Small intestine (tissue), 7 donors: Measurements from ENCODE around the gene CDCA7L. TPM values are rescaled to one million over a fixed set of nuclear protein-coding genes. Genes with fewer than 3 reads are reported as not detected.

Experiments
- DNase-seq, 2 donors: peaks; one replicate each; pipeline versions ENCODE4 v3.0.0 to v3.0.0-alpha.2; 2013
- FAIRE-seq: peaks from 2 replicates; lab custom pipeline; 2012; peaks lifted over from hg19 to GRCh38; lab: Jason Lieb, UNC
- H3K27ac ChIP-seq, 3 donors: one replicate each; pipeline ENCODE4 v1.5.1; 2013; ENCODE audit warnings: low read length in 2 of 3, mild to moderate bottlenecking in 2 of 3, control low read depth in 1 of 3, inconsistent platforms in 1 of 3, low read depth in 1 of 3, moderate library complexity in 1 of 3
- H3K27me3 ChIP-seq, 3 donors: one replicate each; pipeline ENCODE4 v1.6.1; 2013; ENCODE audit warnings: low read length in 3 of 3, inconsistent platforms in 1 of 3; ENCODE audit not compliant: control insufficient read depth in 3 of 3, insufficient read depth in 3 of 3
- H3K36me3 ChIP-seq, 3 donors: one replicate each; pipeline ENCODE4 v1.6.1; 2013; ENCODE audit warnings: low read length in 3 of 3, inconsistent platforms in 1 of 3, low read depth in 1 of 3, mild to moderate bottlenecking in 1 of 3, moderate library complexity in 1 of 3; ENCODE audit not compliant: control insufficient read depth in 3 of 3, insufficient read depth in 2 of 3
- H3K4me1 ChIP-seq, 3 donors: one replicate each; pipeline ENCODE4 v1.6.1; 2013; ENCODE audit warnings: low read length in 2 of 3, inconsistent platforms in 1 of 3, low read depth in 1 of 3, mild to moderate bottlenecking in 1 of 3, moderate library complexity in 1 of 3; ENCODE audit not compliant: control insufficient read depth in 3 of 3, insufficient read depth in 2 of 3
- H3K4me3 ChIP-seq, 3 donors: one replicate each; pipeline ENCODE4 v1.5.1; 2013; ENCODE audit warnings: low read length in 3 of 3, control low read depth in 1 of 3, inconsistent platforms in 1 of 3, low read depth in 1 of 3, mild to moderate bottlenecking in 1 of 3, moderate library complexity in 1 of 3
- H3K9me3 ChIP-seq, 2 donors: one replicate each; pipeline ENCODE4 v1.6.1; 2013; ENCODE audit warnings: low read depth in 1 of 2, low read length in 1 of 2; ENCODE audit not compliant: control insufficient read depth in 2 of 2, insufficient read depth in 1 of 2
- WGBS, 3 donors: extraction: QIAGEN DNeasy Blood & Tissue Kit; methylation state at CpG; one replicate each; pipeline ENCODE4 v1.1.7; 2013; 5-methylcytosine and 5-hydroxymethylcytosine counted together
- polyA plus RNA-seq, 4 donors: library from polyadenylated mRNA; stranded (reverse) in 3 of 4; unstranded in 1 of 4; fragments of 200-250 nt in 3 of 4; fragments of 120-200 nt in 1 of 4; gene quantifications; one replicate each; pipeline versions ENCODE4 v1.2.1 to v1.2.3, GENCODE V29; 2013
- donor health status: healthy with polysubstance abuse.
- donor health status: control.
- donor health status: control.
- donor health status: Bipolar disorder and iron deficiency.
- donor health status: healthy.

CDCA7L gene
- polyA plus RNA-seq, 4 donors: 2.7 to 20.6 (median 8.4) TPM

GRCh38 chr7:21923658-21924057 is 22.0 kb downstream of the CDCA7L start:
- DNase-seq: peak in 1 of 2 donors; percentile 35
- WGBS, 3 donors: 29 to 55% (median 39%) methylated on average over 2 of the region's 2 CpGs
- Histone ChIP-seq H3K27ac (no peak overlapping the region), H3K27me3 (no peaks in the 10 kb centered on the region), H3K4me1 (no peaks in the 10 kb centered on the region), H3K4me3 (no peak overlapping the region), H3K9me3 (peaks cover 0 to 6% of the 10 kb centered on the region in 2 donors), H3K36me3 (peaks cover 0 to 4% (median 0%) of the 10 kb centered on the region in 3 donors)
- FAIRE-seq: no peak

- Histone ChIP-seq H3K36me3 (peaks cover 0 to under 1% (median 0%) of the 10 kb centered on the region in 3 donors), H3K27ac (no peak overlapping the region), H3K27me3 (no peaks in the 10 kb centered on the region), H3K4me3 (no peak overlapping the region), H3K4me1 (no peaks in the 10 kb centered on the region), H3K9me3 (peaks cover 0 to 2% of the 10 kb centered on the region in 2 donors)
- FAIRE-seq (no peak), DNase-seq (no peak)
- WGBS, 3 donors: 86 to 94% (median 93%) methylated on average over 5 of the region's 5 CpGs
Measured at GRCh38 chr7:21922605-21923004, 23.1 kb downstream of the CDCA7L start.

GRCh38 chr7:21920936-21921335 is 24.8 kb downstream of the CDCA7L start:
- FAIRE-seq: no peak

GRCh38 chr7:21918216-21918615 is 27.5 kb downstream of the CDCA7L start:
- 93 to 97% (median 96%) methylated on average over 2 of the region's 2 CpGs for WGBS, 3 donors
- no peak for FAIRE-seq

More at GRCh38 chr7:21920936-21921335, 24.8 kb downstream of the CDCA7L start:
- H3K4me3 ChIP-seq: no peak overlapping the region
- DNase-seq: no peak
- no peaks in the 10 kb centered on the region for H3K4me1 ChIP-seq
- no peaks in the 10 kb centered on the region for H3K27me3 ChIP-seq
- H3K9me3 ChIP-seq: no peaks in the 10 kb centered on the region
- no peaks in the 10 kb centered on the region for H3K36me3 ChIP-seq
- no peak overlapping the region for H3K27ac ChIP-seq
- WGBS, 3 donors: 62 to 65% (median 63%) methylated on average over 3 of the region's 3 CpGs

GRCh38 chr7:21916629-21917028 is 29.1 kb downstream of the CDCA7L start:
- Histone ChIP-seq H3K27ac (no peak overlapping the region), H3K27me3 (no peaks in the 10 kb centered on the region), H3K9me3 (no peaks in the 10 kb centered on the region), H3K4me3 (no peak overlapping the region), H3K36me3 (peaks cover 0 to 15% (median 0%) of the 10 kb centered on the region in 3 donors), H3K4me1 (no peaks in the 10 kb centered on the region)
- DNase-seq: no peak
- 88 to 94% (median 94%) methylated on average over 5 of the region's 5 CpGs for WGBS, 3 donors
- no peak for FAIRE-seq

More at GRCh38 chr7:21918216-21918615, 27.5 kb downstream of the CDCA7L start:
- DNase-seq: no peak
- Histone ChIP-seq H3K4me1 (no peaks in the 10 kb centered on the region), H3K4me3 (no peak overlapping the region), H3K27ac (no peak overlapping the region), H3K9me3 (no peaks in the 10 kb centered on the region), H3K27me3 (no peaks in the 10 kb centered on the region), H3K36me3 (peaks cover 0 to 12% (median 0%) of the 10 kb centered on the region in 3 donors)

- WGBS, 3 donors: 95 to 99% (median 96%) methylated on average over 7 of the region's 7 CpGs
Measured at GRCh38 chr7:21916176-21916575, 29.5 kb downstream of the CDCA7L start.

GRCh38 chr7:21915140-21915539 is 30.6 kb downstream of the CDCA7L start:
- no peaks in the 10 kb centered on the region for H3K4me1 ChIP-seq
- no peak overlapping the region for H3K4me3 ChIP-seq
- no peak for FAIRE-seq
- no peaks in the 10 kb centered on the region for H3K9me3 ChIP-seq
- DNase-seq: no peak
- H3K27me3 ChIP-seq: no peaks in the 10 kb centered on the region
- 87 to 91% (median 88%) methylated on average over 3 of the region's 3 CpGs for WGBS, 3 donors
- H3K36me3 ChIP-seq: peaks cover 0 to 15% (median 0%) of the 10 kb centered on the region in 3 donors
- no peak overlapping the region for H3K27ac ChIP-seq

More at GRCh38 chr7:21916176-21916575, 29.5 kb downstream of the CDCA7L start:
- H3K4me3 ChIP-seq: no peak overlapping the region
- H3K27ac ChIP-seq: no peak overlapping the region
- H3K9me3 ChIP-seq: no peaks in the 10 kb centered on the region
- DNase-seq (no peak), FAIRE-seq (no peak)
- H3K27me3 ChIP-seq: no peaks in the 10 kb centered on the region
- no peaks in the 10 kb centered on the region for H3K4me1 ChIP-seq
- H3K36me3 ChIP-seq: peaks cover 0 to 15% (median 0%) of the 10 kb centered on the region in 3 donors

- Histone ChIP-seq H3K4me1 (no peaks in the 10 kb centered on the region), H3K9me3 (no peaks in the 10 kb centered on the region), H3K36me3 (peaks cover 0 to 15% (median 0%) of the 10 kb centered on the region in 3 donors), H3K27ac (no peak overlapping the region), H3K27me3 (no peaks in the 10 kb centered on the region), H3K4me3 (no peak overlapping the region)
- DNase-seq: no peak
- whole genome bisulfite sequencing, 3 donors: 88 to 94% (median 93%) methylated on average over 5 of the region's 5 CpGs
- no peak for FAIRE-seq
Measured at GRCh38 chr7:21914671-21915070, 31.0 kb downstream of the CDCA7L start.
